ENCODE data around the gene RBM25.
"Not testable (repeated sequence)": the region's sequence is repeated elsewhere in the genome, so short reads cannot be mapped to it uniquely, and the experiment has no call there.

DNA sequence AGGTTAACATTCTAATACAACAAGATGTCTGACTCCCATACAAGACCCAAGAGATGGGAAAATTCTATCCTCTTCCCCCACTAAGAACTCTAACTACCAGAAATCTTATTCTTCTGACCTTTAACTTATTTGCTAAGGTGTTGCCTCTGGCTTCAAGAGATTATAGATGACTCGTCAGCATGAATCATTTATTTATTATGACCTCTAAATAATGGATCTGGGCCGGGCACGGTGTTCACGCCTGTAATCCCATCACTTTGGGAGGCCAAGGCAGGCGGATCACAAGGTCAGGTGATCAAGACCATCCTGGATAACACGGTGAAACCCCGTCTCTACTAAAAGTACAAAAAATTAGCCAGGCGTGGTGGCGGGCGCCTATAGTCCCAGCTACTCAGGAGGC is 42.3 kb upstream of the RBM25 start:
- TF ChIP-seq, protein P1, sequence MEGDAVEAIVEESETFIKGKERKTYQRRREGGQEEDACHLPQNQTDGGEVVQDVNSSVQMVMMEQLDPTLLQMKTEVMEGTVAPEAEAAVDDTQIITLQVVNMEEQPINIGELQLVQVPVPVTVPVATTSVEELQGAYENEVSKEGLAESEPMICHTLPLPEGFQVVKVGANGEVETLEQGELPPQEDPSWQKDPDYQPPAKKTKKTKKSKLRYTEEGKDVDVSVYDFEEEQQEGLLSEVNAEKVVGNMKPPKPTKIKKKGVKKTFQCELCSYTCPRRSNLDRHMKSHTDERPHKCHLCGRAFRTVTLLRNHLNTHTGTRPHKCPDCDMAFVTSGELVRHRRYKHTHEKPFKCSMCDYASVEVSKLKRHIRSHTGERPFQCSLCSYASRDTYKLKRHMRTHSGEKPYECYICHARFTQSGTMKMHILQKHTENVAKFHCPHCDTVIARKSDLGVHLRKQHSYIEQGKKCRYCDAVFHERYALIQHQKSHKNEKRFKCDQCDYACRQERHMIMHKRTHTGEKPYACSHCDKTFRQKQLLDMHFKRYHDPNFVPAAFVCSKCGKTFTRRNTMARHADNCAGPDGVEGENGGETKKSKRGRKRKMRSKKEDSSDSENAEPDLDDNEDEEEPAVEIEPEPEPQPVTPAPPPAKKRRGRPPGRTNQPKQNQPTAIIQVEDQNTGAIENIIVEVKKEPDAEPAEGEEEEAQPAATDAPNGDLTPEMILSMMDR (IDR thresholded peaks at IDR 0.05) = not testable (repeated sequence)
- TF ChIP-seq, protein P2, sequence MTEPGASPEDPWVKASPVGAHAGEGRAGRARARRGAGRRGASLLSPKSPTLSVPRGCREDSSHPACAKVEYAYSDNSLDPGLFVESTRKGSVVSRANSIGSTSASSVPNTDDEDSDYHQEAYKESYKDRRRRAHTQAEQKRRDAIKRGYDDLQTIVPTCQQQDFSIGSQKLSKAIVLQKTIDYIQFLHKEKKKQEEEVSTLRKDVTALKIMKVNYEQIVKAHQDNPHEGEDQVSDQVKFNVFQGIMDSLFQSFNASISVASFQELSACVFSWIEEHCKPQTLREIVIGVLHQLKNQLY (CRISPR knock-in tag; IDR thresholded peaks at IDR 0.05) = not testable (repeated sequence)
- not testable (repeated sequence) for TF ChIP-seq RELA (CRISPR knock-in tag; IDR thresholded peaks at IDR 0.05; ENCODE audit: borderline replicate concordance); NR2C2 (CRISPR knock-in tag; IDR thresholded peaks at IDR 0.05); SMAD3 (CRISPR knock-in tag; IDR thresholded peaks at IDR 0.05; ENCODE audit: borderline replicate concordance); ZNF138 (CRISPR knock-in tag; conservative IDR thresholded peaks at IDR 0.05); CREB1 (CRISPR knock-in tag; IDR thresholded peaks at IDR 0.05); TP53 (CRISPR knock-in tag; IDR thresholded peaks at IDR 0.05); CBFB (CRISPR knock-in tag; IDR thresholded peaks at IDR 0.05; ENCODE audit: low read depth); JUN (CRISPR knock-in tag; IDR thresholded peaks at IDR 0.05); AR (CRISPR knock-in tag; IDR thresholded peaks at IDR 0.05)
